ENCODE measurements around the gene EXOC4. TPM values are rescaled to one million over a fixed set of nuclear protein-coding genes. Genes with fewer than 3 reads are reported as not detected.
"Not testable (repeated sequence)": the region's sequence is repeated elsewhere in the genome, so short reads cannot be mapped to it uniquely, and the experiment has no call there.

The EXOC4 gene
- total and polyA plus RNA-seq, 7 donors, result 16.4 to 76.7 (median 50.7) TPM

GRCh38 chr7:133985300-133985699 is 732.4 kb downstream of the EXOC4 start:
- Histone ChIP-seq H3K4me1 (no peaks in the 10 kb centered on the region), H3K36me3 (no peaks in the 10 kb centered on the region), H3K27me3 (no peaks in the 10 kb centered on the region), H3K9me3 (no peaks in the 10 kb centered on the region), H3K27ac (no peak overlapping the region), H3K4me3 (no peak overlapping the region)
- no peak for DNase-seq
- 97 to 98% methylated on average over 1 of the region's 1 CpG for WGBS, 2 donors
- intact Hi-C loops (cut with DNase I), result no loop called here
- no peak for TF ChIP-seq EP300 (IDR thresholded peaks at IDR 0.05)
- TF ChIP-seq CTCF (IDR thresholded peaks at IDR 0.05), result no peak

- no peaks in the 10 kb centered on the region for H3K4me1 ChIP-seq
- no peaks in the 10 kb centered on the region for H3K27me3 ChIP-seq
- H3K36me3 ChIP-seq, result no peaks in the 10 kb centered on the region
- no peak for DNase-seq
- H3K4me3 ChIP-seq, result no peak overlapping the region
- no peak for TF ChIP-seq EP300 (IDR thresholded peaks at IDR 0.05)
- no peak for TF ChIP-seq POLR2A (IDR thresholded peaks at IDR 0.05)
- no peak for TF ChIP-seq POLR2AphosphoS5 (IDR thresholded peaks at IDR 0.05)
- no peak for TF ChIP-seq CTCF (IDR thresholded peaks at IDR 0.05)
- H3K9me3 ChIP-seq, result no peaks in the 10 kb centered on the region
- no peak overlapping the region for H3K27ac ChIP-seq
- intact Hi-C loops (cut with DNase I), result no loop called here
- WGBS, 2 donors, result 83 to 88% methylated on average over 2 of the region's 2 CpGs
Observed at GRCh38 chr7:133987582-133987981, 734.7 kb downstream of the EXOC4 start.

GRCh38 chr7:133993547-133993946 is 740.7 kb downstream of the EXOC4 start:
- no peaks in the 10 kb centered on the region for H3K4me1 ChIP-seq
- TF ChIP-seq POLR2AphosphoS5 (IDR thresholded peaks at IDR 0.05) (no peak), POLR2A (IDR thresholded peaks at IDR 0.05) (no peak), CTCF (IDR thresholded peaks at IDR 0.05) (no peak), EP300 (IDR thresholded peaks at IDR 0.05) (no peak)
- no peaks in the 10 kb centered on the region for H3K27me3 ChIP-seq
- no peak for DNase-seq
- no peak overlapping the region for H3K4me3 ChIP-seq
- 81 to 82% methylated on average over 1 of the region's 1 CpG for WGBS, 2 donors
- peaks cover 0 to 12% (median 0%) of the 10 kb centered on the region in 4 donors for H3K36me3 ChIP-seq
- H3K9me3 ChIP-seq, result no peaks in the 10 kb centered on the region
- H3K27ac ChIP-seq, result no peak overlapping the region
- intact Hi-C loops (cut with DNase I), result no loop called here

GRCh38 chr7:133994100-133994499 is 741.2 kb downstream of the EXOC4 start:
- H3K4me1 ChIP-seq; H3K27ac ChIP-seq; H3K27me3 ChIP-seq; intact Hi-C loops (cut with DNase I); H3K9me3 ChIP-seq; DNase-seq; H3K4me3 ChIP-seq: not testable (repeated sequence)
- peaks cover 0 to 15% (median 0%) of the 10 kb centered on the region in 4 donors for H3K36me3 ChIP-seq
- 98% methylated on average over 7 of the region's 7 CpGs for WGBS, 2 donors

- intact Hi-C loops (cut with DNase I), result no loop called here
- Histone ChIP-seq H3K36me3 (peaks cover 0 to 15% (median 0%) of the 10 kb centered on the region in 4 donors), H3K4me3 (no peak overlapping the region), H3K27me3 (no peaks in the 10 kb centered on the region), H3K27ac (no peak overlapping the region), H3K4me1 (no peaks in the 10 kb centered on the region), H3K9me3 (no peaks in the 10 kb centered on the region)
- DNase-seq, result no peak
- whole genome bisulfite sequencing, 2 donors, result 96 to 97% methylated on average over 6 of the region's 6 CpGs
- no peak for TF ChIP-seq POLR2AphosphoS5 (IDR thresholded peaks at IDR 0.05)
- TF ChIP-seq EP300 (IDR thresholded peaks at IDR 0.05), result no peak
- TF ChIP-seq POLR2A (IDR thresholded peaks at IDR 0.05), result no peak
- TF ChIP-seq CTCF (IDR thresholded peaks at IDR 0.05), result no peak
Observed at GRCh38 chr7:133997463-133997862, 744.6 kb downstream of the EXOC4 start.

Measured in sigmoid colon (tissue), 7 donors.